ENCODE results near the gene CNPY3.

CNPY3 gene

DNA sequence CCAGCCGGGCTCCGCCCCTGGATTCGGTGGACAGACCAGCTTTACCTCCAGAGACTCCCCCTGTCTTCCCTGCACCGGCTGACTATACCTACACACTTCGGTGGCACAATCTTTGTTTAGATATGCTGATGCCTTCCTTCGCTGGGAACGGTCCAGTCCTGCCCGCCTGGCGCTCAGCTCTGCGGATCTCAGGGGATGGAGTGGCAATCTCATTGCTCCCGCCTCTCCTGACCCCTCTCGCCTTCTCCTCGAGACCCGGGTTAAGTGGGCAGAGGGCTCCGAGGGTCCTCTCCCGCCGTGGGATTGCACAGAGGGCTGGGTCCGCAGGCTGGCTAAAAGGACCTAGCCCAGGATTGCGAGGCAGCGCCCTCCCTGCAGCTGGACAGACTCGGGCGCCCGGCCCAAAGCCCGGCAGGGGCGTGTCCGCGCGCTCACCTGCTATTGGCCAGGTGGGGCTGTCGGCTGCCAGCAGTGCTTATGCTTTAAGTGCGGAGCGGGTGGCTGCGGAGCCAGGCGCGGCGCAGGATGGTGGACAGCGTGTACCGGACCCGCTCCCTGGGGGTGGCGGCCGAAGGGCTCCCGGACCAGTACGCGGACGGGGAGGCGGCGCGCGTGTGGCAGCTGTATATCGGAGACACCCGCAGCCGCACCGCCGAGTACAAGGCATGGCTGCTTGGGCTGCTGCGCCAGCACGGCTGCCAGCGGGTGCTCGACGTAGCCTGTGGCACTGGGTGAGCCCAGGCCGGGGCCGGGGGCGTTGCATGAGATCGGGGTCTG is 31.2 kb downstream of the CNPY3 start, which contains the start of gene GNMT:
Gene GNMT (plus strand): TSS at position 512 of the 777 bp plus-strand sequence. CDS start 14 bp downstream, at position 526.
- peak; percentile 68 for DNase-seq (ENCODE audit: low spot score)

DNA sequence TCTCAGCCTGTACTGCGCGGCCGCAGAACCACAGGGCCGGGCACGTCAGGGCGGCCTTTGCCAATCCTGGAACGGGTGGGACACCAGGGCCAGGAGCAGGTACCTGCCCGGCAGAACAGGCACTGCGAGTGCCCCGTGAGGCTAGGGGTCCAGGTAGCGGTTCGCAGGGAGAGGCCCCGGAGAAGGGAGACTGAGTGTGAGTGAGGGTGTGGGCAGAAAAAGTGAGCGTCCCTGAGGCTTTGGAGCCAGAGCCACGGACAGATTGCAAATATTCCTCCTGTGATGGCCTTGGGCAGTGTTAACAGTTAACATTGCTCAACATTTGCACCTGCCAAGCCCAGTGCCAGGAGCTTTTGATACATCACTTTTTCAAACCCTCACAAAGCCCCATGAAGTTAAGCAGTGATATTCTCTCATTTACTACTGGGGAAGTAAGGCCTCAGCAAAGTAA is 31.8 kb downstream of the CNPY3 start:
- no peak for DNase-seq (ENCODE audit: low spot score)

DNA sequence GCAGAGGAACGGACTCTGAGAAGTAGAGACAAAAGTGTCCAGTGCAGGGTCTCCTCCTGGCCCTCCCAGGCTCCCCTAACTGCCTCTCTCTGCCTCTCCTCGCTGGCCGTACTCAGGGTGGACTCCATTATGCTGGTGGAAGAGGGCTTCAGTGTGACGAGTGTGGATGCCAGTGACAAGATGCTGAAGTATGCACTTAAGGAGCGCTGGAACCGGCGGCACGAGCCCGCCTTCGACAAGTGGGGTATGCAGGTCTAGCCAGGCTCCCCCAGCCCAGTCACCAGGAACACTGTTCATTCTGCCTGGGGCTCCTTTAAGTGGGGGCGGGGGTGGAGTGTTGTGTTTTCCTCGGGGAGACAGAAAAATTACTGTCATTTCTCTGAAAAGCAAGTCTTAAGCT is 32.8 kb downstream of the CNPY3 start:
- no peak for DNase-seq (ENCODE audit: low spot score)

DNA sequence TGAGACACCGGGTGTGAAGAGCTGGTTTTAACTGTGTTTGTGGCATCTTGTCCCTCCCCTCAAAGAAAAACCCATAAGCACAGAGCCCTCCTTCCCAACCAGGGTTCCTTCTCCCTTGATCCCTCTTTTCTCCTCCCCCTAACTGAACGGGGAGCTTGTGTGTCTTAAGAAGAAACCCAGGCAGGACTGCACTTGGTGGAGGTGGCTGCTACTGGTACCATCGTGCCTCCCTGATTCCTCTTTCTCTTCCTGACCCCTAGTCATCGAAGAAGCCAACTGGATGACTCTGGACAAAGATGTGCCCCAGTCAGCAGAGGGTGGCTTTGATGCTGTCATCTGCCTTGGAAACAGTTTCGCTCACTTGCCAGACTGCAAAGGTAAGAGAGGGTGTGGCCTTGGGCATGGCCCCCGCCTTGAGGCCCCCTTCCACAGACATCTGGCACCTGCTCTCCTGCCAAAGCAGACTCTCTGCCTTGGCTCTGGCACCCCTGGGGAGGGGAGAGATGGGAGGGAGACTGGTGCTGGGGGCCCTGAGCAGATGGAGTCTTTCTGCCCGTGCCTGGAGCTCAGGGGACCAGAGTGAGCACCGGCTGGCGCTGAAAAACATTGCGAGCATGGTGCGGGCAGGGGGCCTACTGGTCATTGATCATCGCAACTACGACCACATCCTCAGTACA is 33.4 kb downstream of the CNPY3 start:
- no peak for DNase-seq (ENCODE audit: low spot score)

DNA sequence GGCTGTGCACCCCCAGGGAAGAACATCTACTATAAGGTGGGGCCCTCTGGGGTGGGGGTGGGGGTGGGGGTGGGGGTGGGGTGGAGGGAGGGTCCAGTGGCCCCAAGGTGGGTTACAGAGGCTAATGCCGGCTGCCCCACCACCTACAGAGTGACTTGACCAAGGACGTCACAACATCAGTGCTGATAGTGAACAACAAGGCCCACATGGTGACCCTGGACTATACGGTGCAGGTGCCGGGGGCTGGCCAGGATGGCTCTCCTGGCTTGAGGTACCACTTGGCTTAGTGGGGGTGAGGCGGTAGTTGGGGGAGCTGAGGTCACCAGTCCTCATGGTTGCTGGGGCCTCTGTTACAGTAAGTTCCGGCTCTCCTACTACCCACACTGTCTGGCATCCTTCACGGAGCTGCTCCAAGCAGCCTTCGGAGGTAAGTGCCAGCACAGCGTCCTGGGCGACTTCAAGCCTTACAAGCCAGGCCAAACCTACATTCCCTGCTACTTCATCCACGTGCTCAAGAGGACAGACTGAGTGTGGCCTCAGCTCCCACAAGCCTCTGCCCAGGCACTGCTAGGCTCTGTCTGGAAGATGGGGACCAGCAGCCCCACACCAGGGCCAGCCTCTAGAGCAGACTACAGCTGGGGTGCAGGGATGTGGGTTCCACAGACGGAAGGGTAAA is 34.0 kb downstream of the CNPY3 start:
- DNase-seq (ENCODE audit: low spot score): no peak

DNA sequence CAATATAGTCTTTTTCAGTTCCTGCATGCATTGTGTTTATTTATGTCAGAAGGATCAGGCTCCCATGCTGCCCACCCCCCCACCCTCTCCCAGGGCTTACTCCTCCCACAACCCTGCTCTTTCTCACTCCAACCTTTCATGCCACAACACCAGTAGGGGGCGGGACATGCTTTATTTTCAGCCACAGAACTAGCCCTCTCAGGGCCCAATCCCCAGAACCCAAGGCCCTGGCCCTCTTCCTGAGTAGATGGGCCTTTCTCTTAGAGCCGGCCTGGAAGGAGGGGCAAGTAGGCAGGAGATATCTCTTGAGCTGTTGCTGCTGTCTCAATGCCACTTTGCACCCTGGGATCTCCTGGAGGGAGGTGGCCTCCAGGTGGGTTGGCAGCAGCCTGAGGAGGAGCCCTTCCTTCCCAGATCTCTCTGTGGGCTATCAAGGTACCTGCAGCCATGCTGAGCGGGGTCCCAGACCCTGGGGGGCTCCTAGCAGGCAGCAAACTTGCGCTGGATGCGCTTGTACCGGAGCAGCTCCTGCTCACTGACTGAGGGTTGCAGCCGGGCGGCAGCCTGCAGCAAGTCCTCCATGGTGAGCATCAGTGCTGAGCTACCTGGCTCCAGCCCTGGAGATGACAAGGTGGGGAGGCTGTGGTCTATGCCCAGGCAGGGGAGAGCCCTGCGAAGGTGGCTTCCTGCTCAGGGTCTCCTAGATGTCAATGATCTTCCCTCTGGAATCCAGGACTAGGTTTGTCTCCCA is 34.8 kb downstream of the CNPY3 start:
- no peak for DNase-seq (ENCODE audit: low spot score)

DNA sequence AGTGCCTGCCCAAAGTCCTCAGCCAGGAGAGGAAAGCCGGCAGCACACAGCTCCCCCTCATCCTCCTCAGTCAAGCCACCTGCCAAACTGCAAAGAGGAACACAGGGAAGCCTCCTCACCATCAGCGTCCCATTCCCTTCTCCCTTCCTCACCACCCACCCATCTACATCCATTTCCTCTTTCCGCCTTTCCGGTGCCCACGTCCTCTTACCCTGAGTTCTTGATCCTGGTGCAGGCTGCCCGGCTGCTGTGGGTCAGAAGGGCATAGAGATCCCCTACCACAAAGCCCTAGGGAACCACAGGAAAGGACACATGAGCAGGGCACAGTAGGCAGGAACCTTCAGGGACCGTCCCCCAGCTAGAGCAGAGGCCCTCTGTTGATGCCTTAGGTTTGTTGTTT is 37.3 kb downstream of the CNPY3 start:
- no peak for DNase-seq (ENCODE audit: low spot score)

DNA sequence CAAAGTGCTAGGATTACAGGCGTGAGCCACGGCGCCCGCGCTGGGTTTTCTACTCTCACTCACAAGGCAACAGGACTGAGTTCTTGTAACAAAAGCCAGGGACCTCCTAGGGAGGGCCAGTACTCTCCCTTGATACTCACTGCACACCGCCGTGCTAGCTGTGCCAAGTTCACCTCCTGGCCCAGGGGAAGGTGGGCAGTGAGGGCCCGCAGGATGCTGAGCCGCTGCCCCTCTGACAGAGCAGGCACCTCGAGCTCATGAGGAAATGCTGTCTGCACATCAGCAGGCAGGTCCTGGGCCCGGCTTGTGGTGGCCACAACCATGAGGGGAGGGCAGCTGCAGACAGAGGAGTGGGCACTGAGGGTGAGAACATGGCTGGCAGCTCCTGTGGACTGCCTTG is 37.9 kb downstream of the CNPY3 start:
- no peak for DNase-seq (ENCODE audit: low spot score)

DNA sequence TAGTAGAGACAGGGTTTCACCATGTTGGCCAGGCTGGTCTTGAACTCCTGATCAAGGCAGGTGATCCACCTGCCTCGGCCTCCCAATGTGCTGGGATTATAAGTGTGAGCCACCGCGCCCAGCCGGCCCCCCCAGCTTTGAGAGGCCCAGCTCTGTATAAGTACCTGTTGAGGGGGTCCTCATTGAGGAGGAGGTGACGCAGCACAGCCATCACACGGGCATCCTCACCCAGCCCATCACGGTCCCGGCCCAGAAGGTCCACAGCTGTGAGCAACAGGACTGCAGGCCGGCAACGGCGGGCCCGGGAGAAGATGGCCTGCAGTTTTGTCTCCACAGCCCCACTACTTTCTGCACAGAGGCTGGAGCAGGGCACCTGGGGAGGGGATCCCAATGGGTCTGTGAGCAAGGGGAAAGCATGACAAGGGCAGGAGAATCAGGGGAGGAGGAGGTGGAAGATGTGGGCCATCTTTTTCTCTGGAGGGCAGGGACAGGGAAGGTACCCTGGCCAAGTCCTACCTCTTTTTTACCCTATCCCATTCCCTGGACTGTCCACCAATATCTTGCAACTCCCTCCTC is 38.9 kb downstream of the CNPY3 start:
- DNase-seq (ENCODE audit: low spot score): no peak

DNA sequence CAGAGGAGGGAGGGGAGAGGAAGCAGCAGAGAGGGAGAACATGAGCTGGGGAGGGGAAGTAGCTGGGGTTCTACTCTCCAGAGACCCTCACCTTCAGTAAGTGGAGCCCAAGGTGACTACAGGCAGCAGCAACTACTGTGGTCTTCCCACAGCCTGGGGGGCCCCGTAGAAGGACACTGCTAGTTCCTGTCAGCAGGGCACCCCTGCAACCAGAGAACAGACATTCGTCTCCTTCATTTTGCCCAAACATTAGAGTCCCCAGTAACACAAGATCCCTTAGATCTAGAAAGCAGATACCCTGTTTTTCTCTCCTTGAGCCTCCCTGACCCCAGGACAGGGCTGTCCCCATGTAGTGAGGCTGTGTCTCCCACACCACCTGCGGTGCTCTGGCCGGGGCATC is 39.5 kb downstream of the CNPY3 start:
- no peak for DNase-seq (ENCODE audit: low spot score)

DNA sequence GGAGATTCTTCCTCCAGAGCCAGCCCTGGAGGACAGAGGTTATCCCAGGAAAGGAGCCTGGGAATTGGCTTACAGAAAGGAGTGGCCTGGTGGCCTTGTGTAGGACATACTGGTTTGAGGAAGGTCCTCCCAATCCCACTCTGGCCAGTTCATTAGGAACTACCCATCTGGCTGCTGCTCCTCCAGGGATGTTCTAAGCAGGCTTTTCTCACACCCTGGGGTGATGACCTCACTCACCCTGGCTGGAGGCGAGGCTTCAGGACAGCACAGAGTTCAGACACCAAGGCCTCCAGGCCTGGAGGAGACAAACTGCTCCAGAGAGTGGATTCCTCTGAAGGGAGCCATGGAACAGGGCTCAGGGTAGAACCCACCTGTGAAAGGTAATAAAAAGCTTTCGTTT is 40.2 kb downstream of the CNPY3 start:
- DNase-seq (ENCODE audit: low spot score): no peak

DNA sequence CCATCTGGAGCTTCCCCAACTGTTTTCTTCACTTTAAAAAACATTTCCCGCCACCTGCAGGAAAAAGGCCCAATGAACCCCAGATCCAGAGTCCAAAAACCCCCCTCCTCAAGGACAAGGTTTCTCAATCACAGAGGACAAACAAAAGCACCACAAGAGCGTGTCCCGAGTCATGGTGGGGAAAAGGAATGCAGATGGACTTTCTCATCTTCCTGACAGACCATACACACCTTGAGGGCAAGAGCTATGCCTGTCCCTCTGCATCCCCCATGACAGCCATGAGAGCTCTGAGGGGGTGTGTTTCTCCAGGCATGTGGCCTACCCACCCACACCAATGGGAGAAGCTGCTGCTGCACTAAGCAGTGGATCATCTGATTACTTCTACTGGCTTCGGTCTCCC is 40.7 kb downstream of the CNPY3 start:
- no peak for DNase-seq (ENCODE audit: low spot score)

DNA sequence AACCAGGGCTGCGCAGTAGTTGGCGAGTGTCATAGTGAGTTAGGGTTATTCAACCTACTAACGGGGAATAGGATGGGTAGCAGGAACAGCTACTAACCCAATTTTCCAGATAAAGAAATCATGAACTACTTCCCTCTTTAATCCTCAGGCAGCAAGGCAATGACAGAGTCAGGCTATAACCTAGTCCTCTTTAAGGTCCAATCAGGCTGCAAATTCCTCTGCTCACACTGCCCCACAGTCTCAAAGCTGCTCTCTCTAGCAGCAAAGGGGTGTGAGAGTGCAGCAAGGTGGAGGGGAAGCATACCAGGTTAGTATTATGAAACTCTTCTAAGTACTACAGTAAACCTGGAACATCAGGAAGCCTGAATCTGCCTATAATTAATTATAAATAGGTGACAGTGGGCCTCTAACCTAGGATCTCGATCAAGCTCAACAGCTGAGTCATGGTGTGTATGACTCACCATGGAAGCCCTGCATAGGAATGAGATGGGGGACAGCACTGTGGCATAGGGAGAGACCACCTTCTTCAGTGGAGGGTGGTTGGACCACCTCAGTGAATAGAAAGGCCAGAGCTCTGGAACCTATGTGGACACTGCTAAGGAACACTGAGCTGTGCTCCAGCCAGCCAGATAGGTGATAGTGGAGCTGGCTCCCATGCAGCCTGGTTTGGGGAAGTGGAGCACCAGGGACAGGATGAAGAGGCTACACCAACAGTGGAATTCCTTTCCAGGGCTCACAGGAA is 41.8 kb downstream of the CNPY3 start:
- no peak for DNase-seq (ENCODE audit: low spot score)

DNA sequence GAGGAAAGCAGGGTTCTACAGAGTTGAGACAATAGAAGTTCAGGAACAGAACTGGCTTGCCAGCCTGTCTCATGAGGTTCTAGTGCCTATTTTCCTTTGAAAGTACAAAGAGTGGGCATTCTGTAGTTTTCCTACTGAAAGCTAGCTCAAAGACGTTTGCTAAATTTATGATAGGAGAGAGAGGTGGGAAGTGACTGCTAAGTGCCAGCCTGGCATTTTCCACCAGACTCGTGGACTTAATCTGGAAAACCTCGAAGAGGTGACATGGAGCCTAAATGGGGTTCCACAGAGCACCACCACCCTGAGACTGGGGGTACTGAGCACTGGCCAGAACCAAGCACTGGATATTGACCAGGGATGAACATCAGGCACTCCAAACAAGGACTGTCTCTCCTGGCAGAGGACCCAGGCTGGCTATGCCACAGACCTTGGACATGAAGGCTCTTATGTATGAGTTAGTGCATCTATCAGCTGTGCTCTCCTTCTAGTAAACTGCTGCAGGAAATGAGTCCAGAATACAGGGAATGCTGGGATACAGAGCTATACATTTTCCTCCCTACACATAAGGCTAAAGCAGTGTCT is 42.6 kb downstream of the CNPY3 start:
- DNase-seq (ENCODE audit: low spot score): no peak

DNA sequence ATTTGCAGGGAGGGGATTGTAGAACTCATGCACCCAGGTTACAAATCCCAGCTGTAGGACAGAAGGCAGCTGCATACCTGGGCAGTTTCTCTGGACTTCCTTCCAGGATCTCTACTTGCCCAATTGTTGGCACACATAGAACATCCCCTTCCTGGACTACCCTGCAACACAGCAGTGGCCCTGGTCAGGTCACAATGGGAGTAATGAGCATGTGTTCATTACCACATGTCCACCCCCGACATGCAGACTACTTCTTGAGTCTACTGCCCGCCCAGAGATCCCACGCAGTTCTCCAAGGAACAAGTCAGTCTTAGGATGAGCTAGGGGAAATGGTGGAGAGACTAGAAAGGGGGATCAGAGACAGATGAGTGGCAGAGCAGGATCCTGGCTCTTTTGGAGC is 44.6 kb downstream of the CNPY3 start:
- DNase-seq (ENCODE audit: low spot score): no peak

DNA sequence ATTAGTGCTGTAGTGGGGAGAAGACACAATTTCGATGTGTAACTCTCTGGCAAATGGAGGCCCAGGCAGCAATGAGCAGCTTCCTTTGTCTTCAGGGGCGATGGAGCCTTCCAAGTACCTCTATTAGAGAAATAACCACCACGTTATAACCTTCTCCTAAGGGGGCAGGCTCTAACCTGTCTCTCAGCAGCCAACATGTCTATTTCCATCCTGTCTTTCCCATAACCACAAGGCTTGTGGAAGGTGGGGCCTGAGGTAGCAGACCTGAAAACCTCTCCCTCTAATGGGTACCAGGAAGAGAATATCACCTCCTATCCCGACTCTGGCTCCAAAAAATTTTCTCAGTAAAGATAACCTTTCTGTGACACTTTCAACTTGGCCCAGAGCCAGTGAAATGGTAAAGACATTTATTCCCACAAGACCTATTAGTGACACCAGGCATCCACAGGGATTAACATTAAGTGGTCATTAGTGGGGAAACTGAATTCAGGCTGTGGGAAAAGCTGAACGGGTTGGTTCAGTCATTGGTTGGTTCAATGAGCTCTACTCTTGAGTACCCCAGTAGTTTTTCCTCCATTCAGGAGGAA is 45.7 kb downstream of the CNPY3 start:
- no peak for DNase-seq (ENCODE audit: low spot score)

DNA sequence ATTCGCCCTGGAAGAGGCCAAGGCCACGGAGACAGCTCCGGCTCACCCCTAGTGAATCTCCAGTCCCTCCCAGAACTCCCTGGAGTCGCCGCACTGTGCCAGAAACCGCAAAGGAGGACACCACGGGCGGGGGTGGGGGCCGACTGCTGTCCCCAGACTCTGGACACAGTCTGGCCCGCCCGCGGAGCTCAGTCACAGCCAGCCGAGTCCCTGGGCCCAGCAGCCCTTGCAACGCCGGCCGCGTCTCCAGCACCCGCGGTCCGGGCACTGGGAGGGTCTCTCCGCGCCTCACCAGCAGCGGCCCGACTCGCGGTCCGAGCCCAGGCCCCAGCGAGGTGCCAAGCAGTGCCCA is 49.2 kb downstream of the CNPY3 start:
- no peak for DNase-seq (ENCODE audit: low spot score)

DNA sequence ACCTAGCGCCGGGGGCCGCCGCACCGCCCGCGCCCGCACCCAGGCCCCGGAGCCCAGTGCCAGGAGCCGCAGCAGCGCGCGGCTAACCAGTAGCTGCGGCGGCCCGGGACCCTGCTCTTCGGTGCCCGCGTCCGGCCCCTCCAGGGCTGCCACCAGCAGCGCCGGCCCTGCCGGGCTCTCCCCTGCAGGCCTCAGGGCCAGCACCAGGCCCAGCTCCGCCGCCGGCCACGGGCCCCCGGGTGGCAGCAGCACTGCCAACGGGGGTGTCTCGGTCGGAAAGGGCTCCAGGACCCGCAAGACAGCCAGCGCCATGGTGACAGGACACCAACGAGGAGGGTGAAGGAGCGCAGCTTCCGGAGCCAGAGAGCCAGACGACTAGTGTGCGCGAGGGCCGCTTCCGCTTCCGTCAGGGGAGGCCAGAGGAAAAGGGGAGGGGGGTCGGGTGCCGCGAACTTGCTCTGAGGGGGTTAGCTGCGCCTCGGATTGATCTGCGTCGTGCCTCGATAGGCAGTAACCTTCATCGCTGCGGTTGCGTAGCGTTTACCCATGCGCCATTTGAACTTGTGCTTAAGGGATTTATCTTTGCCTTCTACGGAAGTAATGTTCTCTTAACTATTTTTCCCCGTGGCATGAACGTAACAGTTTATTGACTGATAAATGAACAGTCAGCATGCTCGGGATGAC is 49.7 kb downstream of the CNPY3 start, which contains the start of gene PEX6:
Gene PEX6 (minus strand): TSS at position 343 of the 684 bp plus-strand sequence. CDS start 31 bp downstream, at position 312.
- DNase-seq (ENCODE audit: low spot score): peak; percentile 58

DNA sequence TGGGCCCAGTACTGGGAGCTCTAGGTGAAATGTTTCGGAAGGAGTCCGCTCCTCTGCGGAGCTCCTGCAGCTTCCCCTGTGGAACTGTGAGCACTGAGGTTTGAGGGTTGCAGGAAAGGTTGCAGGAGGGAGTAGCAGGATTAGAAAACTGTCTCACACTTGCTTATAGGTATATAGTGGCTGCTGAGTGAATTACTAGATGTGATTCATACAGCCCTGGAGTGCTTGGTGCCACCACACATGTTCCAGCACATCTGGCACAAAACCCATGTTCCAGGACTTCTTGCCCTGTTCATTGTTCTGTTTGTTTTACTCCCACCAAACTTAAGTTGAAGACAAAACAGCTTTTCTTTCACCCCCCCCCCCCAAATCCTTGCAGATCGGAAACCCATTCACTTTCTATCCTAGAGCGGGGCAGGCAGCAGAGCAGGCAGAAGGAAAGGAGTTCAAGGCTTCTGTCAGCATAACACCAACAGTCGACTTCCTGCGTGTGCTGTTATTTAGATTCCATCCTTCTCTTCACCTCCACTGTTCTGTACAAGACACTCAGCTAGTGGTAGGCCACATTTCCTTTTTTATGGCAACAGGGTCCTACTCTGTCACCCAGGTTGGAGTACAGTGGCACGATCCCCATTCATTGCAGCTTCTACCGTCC is 50.4 kb downstream of the CNPY3 start:
- DNase-seq (ENCODE audit: low spot score): no peak

Measured in LoVo (cell line).